HFF-Myc (cell line): ENCODE data around the gene POLE.
A peak's percentile ranks its signal among the peaks of the same experiment; 100 is the strongest.
"Not testable (repeated sequence)": the region's sequence is repeated elsewhere in the genome, so short reads cannot be mapped to it uniquely, and the experiment has no call there.

ENCODE experiments used
- DNase-seq: peaks from one replicate; pipeline ENCODE4 v3.0.0-alpha.2; 2011; ENCODE audit warnings: low read depth; ENCODE audit errors: extremely low read depth
- H3K4me3 ChIP-seq: replicated peaks from 2 replicates; pipeline ENCODE4 v1.5.1; 2011; ENCODE audit warnings: low read depth, mild to moderate bottlenecking, control low read depth, low read length
- TF ChIP-seq, protein P1 (sequence below): IDR thresholded peaks from 2 replicates; pipeline ENCODE4 v1.5.1; 2012; ENCODE audit warnings: mild to moderate bottlenecking, low read depth, low read length, control low read depth; ENCODE audit errors: missing control alignments

Gene POLE

DNA sequence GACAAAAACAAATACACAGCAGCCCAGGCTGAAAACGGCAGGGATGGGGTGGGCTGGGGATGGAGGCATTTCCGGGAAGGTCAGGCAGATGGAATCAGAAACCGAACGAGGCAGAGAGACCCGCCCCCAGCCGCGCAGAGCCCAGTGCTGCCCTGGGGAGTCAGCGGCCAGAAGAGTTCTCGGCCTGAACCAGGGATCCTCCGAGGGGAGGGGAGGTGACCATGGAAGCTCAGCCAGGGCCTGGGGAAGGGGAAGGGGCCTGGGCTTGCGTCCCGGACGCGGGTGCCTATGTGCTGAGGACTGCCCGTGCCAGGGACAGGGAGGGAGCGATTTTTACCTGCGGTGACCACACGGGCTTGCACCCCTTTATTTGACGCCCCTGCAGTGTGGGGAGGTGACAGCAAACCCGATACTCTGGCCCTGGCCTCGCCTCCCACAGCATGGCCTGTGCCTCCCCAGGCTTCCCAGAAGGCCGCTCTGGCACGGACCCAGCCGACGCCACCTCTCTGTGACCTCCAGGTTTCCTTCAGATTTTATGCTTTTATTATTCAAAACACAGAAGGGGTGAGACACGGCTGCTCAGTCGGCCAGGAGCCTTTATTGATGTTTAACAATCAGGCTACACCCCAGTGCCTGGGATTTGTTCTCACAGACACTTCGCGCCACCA is 84.4 kb downstream of the POLE start:
- DNase-seq: no peak
- no peak overlapping the region for H3K4me3 ChIP-seq
- TF ChIP-seq, protein P1, sequence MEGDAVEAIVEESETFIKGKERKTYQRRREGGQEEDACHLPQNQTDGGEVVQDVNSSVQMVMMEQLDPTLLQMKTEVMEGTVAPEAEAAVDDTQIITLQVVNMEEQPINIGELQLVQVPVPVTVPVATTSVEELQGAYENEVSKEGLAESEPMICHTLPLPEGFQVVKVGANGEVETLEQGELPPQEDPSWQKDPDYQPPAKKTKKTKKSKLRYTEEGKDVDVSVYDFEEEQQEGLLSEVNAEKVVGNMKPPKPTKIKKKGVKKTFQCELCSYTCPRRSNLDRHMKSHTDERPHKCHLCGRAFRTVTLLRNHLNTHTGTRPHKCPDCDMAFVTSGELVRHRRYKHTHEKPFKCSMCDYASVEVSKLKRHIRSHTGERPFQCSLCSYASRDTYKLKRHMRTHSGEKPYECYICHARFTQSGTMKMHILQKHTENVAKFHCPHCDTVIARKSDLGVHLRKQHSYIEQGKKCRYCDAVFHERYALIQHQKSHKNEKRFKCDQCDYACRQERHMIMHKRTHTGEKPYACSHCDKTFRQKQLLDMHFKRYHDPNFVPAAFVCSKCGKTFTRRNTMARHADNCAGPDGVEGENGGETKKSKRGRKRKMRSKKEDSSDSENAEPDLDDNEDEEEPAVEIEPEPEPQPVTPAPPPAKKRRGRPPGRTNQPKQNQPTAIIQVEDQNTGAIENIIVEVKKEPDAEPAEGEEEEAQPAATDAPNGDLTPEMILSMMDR: no peak

DNA sequence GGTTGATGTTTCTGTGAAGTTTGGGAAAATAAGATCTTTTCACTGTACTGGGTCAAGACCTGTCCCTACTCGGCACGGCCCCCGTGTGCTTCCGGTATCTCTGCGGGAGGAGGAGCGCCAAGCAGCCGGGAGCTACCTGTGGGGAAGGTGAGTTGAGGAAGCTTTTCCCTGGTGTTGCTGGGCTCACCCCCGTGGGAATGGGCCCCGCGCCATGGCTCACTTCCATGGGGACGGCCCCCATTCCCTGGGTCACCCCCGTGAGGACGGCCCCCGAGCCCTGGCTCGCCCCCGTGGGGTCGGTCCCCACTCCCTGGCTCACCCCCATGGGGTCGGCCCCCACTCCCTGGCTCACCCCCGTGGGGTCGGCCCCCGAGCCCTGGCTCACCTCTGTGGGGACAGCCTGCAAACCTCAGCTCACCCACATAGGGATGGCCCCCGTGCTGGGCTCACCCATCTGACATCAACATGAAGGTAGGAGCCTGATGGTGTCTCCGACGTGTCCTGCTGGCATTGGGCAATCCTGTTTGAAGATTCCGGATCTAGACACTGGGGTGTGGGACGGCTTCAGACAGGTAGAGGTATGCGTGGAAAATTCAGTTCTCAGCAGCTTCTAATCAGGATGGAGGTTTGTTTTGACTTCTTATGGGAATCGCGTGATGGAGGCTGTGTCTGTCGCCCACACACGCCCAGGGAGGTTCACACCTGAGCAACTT is 85.8 kb downstream of the POLE start:
- TF ChIP-seq, protein P1: no peak
- no peak overlapping the region for H3K4me3 ChIP-seq
- no peak for DNase-seq

DNA sequence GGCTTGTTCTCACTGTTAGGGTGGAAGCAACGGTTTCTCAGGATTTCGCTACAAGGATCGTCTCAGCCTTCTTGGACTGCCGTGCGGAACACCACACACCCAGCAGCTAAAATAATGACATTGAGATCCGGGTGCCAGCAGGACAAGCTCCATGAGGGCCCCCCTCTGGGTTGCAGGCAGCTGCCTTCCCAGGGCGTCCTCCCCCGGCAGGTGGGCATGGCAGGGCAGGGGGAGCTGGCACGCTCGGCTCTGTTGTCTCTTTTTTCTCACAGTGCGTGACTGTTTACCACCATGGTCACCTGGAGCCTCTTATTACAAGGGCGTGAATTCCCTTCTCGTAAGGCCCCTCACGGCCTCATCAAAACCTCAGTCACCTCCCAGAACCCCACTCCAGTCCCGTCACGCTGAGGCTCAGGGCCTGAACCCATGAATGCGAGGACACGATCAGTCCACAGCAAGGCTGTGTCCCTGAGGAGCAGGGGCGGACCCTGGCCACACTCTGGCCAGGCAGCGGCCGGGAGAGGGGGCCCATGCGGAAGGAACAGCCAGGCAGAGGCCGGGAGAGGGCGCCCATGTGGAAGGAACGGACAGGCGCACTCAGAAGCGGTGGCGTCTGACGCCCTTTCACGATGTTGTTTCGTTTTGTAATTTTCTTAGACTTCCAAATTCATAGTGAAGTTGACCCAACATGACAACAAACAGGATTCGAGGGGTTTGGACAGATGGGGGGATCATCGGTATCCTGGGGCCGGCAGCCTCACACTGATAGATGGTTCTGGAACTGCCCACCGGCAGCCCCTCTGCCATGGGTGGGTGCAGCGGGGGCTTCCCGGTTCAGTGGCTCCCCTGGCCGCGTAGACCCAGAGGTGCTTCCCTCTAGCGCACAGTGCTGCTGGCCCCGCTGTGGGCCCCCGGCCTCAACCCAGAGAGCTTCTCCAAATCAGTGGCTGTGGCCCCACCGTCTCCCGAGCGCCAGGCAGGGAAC is 86.8 kb downstream of the POLE start:
- peak overlapping the region; percentile 41 for H3K4me3 ChIP-seq
- TF ChIP-seq, protein P1: peak; percentile 81
- DNase-seq: no peak

DNA sequence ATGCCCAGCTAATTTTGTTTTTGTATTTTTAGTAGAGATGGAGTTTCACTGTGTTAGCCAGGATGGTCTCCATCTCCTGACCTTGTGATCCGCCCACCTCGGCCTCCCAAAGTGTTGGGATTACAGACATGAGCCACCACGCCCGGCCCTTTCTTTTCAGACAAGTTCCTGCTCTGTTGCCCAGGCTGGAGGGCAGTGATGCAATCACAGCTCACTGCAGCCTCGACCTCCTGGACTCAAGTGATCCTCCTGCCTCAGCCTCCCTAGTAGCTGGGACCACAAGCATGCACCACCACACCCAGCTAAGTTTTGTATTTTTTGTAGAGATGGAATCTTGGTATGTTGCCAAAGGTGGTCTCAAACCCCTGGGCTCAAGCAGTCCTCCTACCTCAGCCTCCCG is 87.6 kb downstream of the POLE start:
- H3K4me3 ChIP-seq, DNase-seq: not testable (repeated sequence)

DNA sequence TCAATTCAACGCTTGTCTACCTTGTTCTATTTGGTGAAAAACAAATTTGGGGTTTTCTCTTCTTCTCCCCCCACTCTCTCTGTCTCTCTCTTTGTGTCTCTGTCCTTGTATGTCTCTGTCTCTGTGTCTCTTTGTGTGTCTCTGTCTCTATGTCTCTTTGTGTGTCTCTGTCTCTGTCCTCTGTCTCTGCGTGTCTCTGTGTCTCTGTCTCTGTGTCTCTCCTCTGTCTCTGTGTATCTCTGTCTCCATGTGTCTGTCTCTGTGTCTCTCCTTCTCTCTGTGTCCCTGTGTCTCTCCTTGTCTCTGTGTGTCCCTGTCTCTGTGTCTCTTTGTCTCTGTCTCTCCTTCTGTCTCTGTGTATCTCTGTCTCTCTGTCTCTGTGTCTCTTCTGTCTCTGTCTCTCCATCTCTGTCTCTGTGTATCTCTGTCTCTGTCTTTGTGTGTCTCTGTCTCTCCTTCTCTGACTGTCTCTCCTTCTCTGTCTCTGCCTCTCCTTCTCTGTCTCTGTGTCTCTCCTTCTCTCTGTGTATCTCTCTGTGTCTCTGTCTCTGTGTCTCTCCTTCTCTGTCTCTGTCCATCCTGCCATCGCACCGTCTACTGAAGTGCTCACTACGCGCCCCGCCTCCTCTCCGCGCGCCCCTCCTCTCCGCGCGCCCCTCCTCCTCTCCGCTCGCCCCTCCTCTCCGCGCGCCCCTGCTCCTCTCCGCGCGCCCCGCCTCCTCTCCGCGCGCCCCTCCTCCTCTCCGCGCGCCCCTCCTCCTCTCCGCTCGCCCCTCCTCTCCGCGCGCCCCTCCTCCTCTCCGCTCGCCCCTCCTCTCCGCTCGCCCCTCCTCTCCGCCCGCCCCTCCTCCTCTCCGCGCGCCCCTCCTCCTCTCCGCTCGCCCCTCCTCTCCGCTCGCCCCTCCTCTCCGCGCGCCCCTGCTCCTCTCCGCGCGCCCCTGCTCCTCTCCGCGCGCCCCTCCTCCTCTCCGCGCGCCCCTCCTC is 89.5 kb downstream of the POLE start:
- TF ChIP-seq, protein P1: no peak
- peak overlapping the region; percentile 20 for H3K4me3 ChIP-seq
- no peak for DNase-seq

DNA sequence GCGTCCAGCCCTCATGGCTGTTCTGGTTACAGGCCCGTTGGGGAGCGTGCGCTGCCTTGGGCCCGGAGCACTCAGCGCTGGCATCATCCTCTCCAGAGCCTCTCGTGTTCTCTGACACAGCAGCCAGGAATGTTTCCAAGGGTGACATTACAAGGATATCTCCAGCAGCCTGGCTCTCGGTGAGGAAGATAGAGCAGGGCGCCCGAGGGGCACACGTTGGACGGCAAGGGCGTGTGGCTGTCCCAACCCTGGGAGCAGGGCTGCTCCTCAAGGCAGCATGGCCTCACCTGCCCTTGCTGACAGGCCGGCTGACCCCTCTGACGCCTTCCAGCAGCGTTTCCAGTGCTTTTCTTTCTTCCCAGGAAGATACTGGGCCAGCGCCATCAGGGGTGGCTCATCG is 91.1 kb downstream of the POLE start:
- TF ChIP-seq, protein P1: no peak
- DNase-seq: no peak
- H3K4me3 ChIP-seq: no peak overlapping the region
